A172 (cell line): ENCODE data around the gene SPSB3. TPM values are rescaled to one million over a fixed set of nuclear protein-coding genes. Genes with fewer than 3 reads are reported as not detected.
A peak's percentile ranks its signal among the peaks of the same experiment; 100 is the strongest.
"Not testable (repeated sequence)": the region's sequence is repeated elsewhere in the genome, so short reads cannot be mapped to it uniquely, and the experiment has no call there.

Experiments used
- DNase-seq: peaks from one replicate; pipeline ENCODE4 v3.0.0-alpha.2; 2015; ENCODE audit warnings: low spot score
- total RNA-seq: library from RNA; depleted of rRNA; stranded (reverse); fragments of >200 nt; shearing (Covaris generic); gene quantifications from 2 replicates; pipeline ENCODE4 v1.2.3, GENCODE V29; 2014; rRNA removed

The SPSB3 gene
- total RNA-seq, 1 experiment from 2014 or later, result 36.7 TPM

GRCh38 chr16:1743376-1744337, 38.7 kb downstream of the SPSB3 start:
- DNase-seq, result peak; percentile 55

DNA sequence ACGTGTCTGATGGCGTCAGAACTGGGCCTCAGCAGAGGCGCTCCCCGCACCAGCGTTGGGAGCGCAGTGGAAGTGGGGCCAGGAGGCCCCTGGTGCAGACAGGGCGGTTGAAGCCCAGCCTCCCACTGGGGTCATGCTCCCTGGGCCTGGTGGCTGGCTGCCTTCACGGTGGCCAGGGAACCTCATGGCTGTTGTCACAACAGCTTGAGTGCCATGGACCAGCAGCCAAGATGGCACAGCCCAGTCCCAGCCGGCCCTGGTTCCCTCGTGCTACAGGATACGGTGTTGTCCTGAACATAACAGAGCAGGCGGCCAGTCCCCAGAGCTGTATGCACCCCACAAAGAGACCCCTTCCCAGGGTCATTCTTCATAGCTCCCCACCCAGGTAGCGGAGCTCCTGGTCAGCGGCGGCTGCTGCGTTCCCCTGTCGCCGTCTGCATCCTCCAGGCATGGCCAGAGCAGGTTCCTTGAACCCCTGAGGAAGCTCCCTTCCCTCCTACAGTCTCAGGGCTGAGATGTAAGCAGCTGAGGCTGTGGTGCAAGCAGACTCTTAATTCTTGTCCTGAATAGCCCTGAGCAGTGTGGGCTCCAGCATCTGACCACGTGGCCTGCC, 40.7 kb downstream of the SPSB3 start:
- DNase-seq, result no peak

GRCh38 chr16:1740781-1741490, 41.4 kb downstream of the SPSB3 start:
- no peak for DNase-seq

- no peak for DNase-seq
Measured at GRCh38 chr16:1740234-1740633, 42.1 kb downstream of the SPSB3 start.

- DNase-seq, result no peak
Measured at GRCh38 chr16:1734816-1735215, 47.6 kb downstream of the SPSB3 start.

DNA sequence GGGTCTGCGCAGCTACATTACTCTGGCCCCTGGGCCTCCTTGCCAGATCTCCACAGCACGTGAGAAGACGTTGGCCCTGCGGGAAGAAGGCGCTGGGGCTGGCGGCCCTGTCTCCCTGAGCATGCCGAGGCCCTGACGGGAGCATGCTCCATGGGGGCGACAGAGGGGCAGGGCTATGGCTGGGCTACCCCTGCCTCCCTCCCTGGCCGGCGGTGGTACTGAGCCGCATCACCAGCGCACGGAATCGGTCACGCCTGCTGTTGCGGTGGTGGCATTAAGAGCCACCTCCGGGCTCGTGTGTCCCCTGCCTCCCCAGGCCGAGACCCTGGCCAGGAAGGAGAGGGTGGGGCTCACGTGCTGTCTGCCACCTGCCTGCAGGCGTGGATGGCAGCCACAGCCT, 48.2 kb downstream of the SPSB3 start:
- no peak for DNase-seq

DNA sequence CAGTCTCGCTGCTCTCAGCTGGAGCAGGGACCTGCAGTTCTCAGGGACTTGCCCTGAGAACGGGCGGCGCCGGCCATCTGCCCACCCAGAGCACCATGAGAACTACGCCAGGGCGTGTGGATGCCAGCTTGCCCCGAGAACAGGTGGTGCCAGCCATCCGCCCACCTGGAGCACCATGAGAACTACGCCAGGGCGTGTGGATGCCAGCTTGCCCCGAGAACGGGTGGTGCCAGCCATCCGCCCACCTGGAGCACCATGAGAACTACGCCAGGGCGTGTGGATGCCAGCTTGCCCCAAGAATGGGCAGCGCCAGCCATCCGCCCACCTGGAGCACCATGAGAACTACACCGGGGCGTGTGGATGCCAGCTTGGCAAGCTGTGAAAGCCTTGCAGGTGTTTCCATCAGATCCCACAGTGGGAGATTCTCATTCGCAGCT, 49.8 kb downstream of the SPSB3 start:
- DNase-seq, result not testable (repeated sequence)

DNA sequence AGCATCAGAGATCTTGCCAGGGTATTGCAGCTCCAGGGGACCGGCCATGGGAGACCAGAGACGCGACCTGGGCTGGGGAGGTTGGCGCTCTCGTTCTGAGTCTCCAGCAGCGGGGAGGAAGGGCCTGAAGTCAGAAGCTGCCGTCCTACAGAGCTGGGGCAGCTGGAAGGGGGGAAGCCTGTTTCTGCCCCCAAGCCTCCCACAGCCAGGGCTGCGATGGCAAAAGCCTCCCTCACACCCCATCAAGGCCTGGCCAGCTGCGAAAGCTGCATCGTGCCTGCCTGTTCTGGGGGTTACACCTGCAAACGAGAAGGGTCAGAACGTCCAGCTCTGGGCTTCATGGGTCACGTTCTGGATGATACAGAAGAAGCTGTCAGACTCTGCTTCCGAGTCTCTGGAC, 50.3 kb downstream of the SPSB3 start:
- DNase-seq, result no peak

- no peak for DNase-seq
Measured at GRCh38 chr16:1731603-1732002, 50.8 kb downstream of the SPSB3 start.

DNA sequence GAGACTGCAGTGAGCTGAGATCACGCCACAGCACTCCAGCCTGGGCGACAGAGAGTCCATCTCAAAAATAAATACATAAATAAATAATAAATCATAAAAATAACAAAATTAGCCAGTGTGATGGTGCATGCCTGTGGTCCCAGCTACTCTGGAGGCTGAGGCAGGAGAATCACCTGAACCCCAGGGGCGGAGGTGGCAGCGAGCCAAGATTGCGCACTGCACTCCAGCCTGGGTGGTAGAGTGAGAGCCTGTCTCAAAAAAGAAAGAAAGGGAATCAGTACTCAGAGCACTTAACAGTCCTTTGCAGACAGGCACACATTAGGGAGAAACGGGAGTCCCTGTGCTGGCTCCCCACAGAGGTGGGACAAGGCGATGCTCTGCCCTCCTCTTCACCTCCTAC, 51.3 kb downstream of the SPSB3 start:
- no peak for DNase-seq

DNA sequence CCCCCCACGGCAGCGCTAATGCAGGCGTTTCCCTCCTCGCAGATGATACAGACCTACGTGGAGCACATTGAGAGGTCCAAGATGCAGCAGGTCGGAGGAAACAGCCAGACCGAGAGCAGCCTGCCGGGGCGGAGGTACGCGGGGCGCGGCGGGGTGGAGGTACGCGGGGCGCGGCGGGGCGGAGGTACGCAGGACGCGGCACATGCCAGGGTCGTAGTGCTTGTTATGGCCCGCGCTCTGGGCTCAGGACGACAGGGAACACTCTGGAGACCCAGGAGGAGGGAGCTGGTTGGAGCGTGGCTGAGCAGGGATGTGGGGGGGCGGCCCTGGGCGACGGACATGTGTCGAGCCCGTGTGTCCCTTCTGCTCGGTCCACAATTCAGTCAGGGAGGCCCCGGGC, 52.9 kb downstream of the SPSB3 start:
- DNase-seq, result no peak

GRCh38 chr16:1729026-1729425, 53.3 kb downstream of the SPSB3 start:
- DNase-seq, result no peak

- no peak for DNase-seq
Measured at GRCh38 chr16:1727651-1728624, 54.4 kb downstream of the SPSB3 start.

Other genes with a start within 250 kb of the SPSB3 start
- 0.17 TPM in 1 of 2 replicates, not detected in the other for gene TMEM204, start 248.9 kb downstream of the SPSB3 start, total RNA-seq
- 9.7 and 15.6 TPM in 2 replicates for gene IFT140, start 170.5 kb downstream of the SPSB3 start, total RNA-seq
- 7.0 and 8.1 TPM in 2 replicates for gene CRAMP1, start 170.2 kb downstream of the SPSB3 start, total RNA-seq
- gene JPT2, start 104.3 kb downstream of the SPSB3 start, total RNA-seq, result 120 and 149 TPM in 2 replicates
- 26.0 and 39.3 TPM in 2 replicates for gene MAPK8IP3, start 76.4 kb downstream of the SPSB3 start, total RNA-seq
- gene NME3, start 11.0 kb downstream of the SPSB3 start, total RNA-seq, result 1.3 and 4.6 TPM in 2 replicates
- gene EME2, start 9.8 kb downstream of the SPSB3 start, total RNA-seq, result 7.8 and 15.8 TPM in 2 replicates
- 208 and 223 TPM in 2 replicates for gene MRPS34, start 9.4 kb downstream of the SPSB3 start, total RNA-seq
- 161 and 195 TPM in 2 replicates for gene NUBP2, start 389 bp upstream of the SPSB3 start, total RNA-seq
- gene IGFALS, start 11.1 kb upstream of the SPSB3 start, total RNA-seq, result not detected in 2 replicates
- gene HAGH, start 44.3 kb upstream of the SPSB3 start, total RNA-seq, result 85.2 and 163 TPM in 2 replicates
- 77.1 and 89.7 TPM in 2 replicates for gene FAHD1, start 44.6 kb upstream of the SPSB3 start, total RNA-seq
- 0.38 TPM in 1 of 2 replicates, not detected in the other for gene MEIOB, start 89.6 kb upstream of the SPSB3 start, total RNA-seq
- not detected in 2 replicates for gene HS3ST6, start 135.8 kb upstream of the SPSB3 start, total RNA-seq
- gene MSRB1, start 160.6 kb upstream of the SPSB3 start, total RNA-seq, result 15.6 and 22.5 TPM in 2 replicates
- gene RPL3L, start 172.1 kb upstream of the SPSB3 start, total RNA-seq, result 0.67 TPM in 1 of 2 replicates, not detected in the other
- gene NDUFB10, start 177.0 kb upstream of the SPSB3 start, total RNA-seq, result 367 and 415 TPM in 2 replicates
- 1,909 and 2,123 TPM in 2 replicates for gene RPS2, start 182.3 kb upstream of the SPSB3 start, total RNA-seq
- 0.17 TPM in 1 of 2 replicates, not detected in the other for gene RNF151, start 184.3 kb upstream of the SPSB3 start, total RNA-seq
- 73.6 and 82.8 TPM in 2 replicates for gene TBL3, start 189.5 kb upstream of the SPSB3 start, total RNA-seq
- 0.19 TPM in 1 of 2 replicates, not detected in the other for gene NOXO1, start 198.9 kb upstream of the SPSB3 start, total RNA-seq
- gene GFER, start 201.6 kb upstream of the SPSB3 start, total RNA-seq, result 24.1 and 36.1 TPM in 2 replicates
- gene SYNGR3, start 207.4 kb upstream of the SPSB3 start, total RNA-seq, result 21.8 and 29.3 TPM in 2 replicates
- 23.5 and 26.9 TPM in 2 replicates for gene ZNF598, start 227.2 kb upstream of the SPSB3 start, total RNA-seq
- 0.14 TPM in 1 of 2 replicates, not detected in the other for gene NPW, start 237.2 kb upstream of the SPSB3 start, total RNA-seq
- 124 and 154 TPM in 2 replicates for gene NHERF2, start 244.3 kb upstream of the SPSB3 start, total RNA-seq